HUDEP-2 (cell line): ENCODE measurements around the gene TNF.

ENCODE experiments used
- DNase-seq, 76 experiments: peaks; one replicate each; lab custom pipeline; 2025; ENCODE audit not compliant: unreplicated experiment in 76 of 76; lab: John Stamatoyannopoulos, UW

The TNF gene

DNA sequence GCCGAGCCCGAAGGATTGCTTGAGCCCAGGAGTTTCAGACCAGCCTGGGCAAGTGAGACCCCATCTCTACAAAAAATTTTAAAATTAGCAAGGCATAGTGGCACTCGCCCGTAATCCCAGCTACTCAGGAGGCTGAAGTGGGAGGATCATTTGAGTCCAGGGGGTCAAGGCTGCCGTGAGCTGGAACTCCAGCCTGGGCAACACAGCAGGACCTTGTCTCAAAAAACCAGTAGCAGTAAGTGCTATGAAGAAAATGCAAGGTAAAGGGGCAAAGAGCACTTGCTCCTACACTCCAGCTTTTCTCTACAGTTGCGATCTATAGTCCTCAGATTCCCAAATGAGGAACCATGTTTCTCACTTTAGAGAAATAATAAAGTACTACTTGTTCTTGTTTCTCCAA is 31.7 kb upstream of the TNF start:
- DNase-seq = no peak

DNA sequence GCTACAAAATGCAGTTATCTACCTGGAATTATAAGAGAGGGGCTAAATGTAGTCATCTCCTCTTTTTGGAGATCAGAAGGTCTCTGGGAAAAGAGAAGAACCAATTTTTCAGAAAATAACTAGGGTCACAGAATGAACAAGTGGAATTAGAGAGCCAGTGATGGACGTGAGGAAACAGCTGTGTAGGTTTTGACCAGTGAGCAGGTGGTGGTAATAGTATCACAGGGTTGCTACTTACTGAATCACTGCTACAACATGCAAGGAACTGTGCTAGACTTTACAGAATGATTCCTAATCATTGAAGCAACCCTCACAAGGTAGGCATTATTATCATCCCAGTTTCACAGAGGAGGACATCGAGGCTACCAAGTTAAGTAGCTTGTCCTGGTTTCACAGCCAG is 30.7 kb upstream of the TNF start:
- no peak for DNase-seq

GRCh38 chr6:31545291-31545690 is 30.1 kb upstream of the TNF start:
- no peak for DNase-seq

GRCh38 chr6:31546339-31546957 is 28.9 kb upstream of the TNF start, which contains the start of gene ATP6V1G2:
ATP6V1G2 (minus strand) TSS chr6:31546608; CDS start chr6:31546559, 49 bp downstream.
- peak in 74 of 76 experiments; percentile 38 to 92 (median 80) for DNase-seq

- DNase-seq = peak in 75 of 76 experiments; percentile 38 to 98 (median 94)
These were observed 28.2 kb upstream of the TNF start, which contains the start of gene NFKBIL1 for GRCh38 chr6:31546958-31547726. NFKBIL1 (plus strand) TSS chr6:31547608; CDS start chr6:31547695, 87 bp downstream.

DNA sequence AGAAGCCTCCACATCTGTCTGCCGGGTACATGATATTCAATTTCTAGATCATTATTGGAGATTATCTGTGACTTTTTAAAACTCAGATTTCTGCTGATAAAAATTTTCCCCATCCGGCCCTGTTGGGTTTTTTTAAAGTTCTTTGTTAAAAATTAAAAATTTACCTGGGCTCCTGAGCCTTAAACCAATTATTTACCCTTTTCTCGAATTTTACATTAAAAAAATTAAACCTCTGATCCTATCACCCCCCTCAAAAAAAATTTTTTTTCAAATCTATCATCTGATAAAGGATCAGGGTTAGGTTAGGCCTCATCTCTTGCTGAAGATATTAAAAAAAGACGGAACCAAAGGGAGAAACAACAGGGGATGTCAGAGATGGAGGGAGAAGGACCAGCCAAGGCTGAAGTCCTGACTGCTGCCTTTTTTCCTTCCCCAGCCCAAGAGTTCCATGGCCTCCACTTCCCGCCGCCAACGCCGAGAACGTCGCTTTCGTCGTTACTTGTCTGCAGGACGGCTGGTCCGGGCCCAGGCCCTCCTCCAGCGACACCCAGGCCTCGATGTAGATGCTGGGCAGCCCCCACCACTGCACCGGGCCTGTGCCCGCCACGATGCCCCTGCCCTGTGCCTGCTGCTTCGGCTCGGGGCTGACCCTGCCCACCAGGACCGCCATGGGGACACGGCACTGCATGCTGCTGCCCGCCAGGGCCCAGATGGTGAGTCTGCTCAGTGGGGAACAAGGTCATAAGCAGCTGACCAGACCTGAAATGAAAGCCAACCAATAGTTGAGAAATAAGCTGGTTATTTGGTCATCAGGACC is 27.4 kb upstream of the TNF start:
- DNase-seq = no peak

- no peak for DNase-seq
These were observed 26.9 kb upstream of the TNF start for GRCh38 chr6:31548544-31548873.

DNA sequence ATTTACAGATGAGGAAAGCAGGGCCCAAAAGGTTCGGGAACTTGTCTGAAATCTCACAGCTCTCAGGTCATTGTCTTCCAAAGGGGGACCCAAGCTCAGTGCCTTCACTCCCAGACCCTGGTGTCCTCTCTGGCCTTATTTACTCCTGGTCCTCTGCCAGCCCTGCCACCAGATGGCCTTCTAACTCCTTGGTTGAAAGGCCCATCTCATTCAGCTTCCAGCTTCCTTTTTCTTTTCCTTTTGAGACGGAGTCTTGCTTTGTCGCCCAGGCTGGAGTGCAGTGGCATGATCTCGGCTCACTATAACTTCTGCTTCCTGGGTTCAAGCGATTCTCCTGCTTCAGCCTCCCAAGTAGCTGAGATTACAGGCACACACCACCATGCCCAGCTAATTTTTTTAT is 24.0 kb upstream of the TNF start:
- DNase-seq = peak in 32 of 76 experiments; percentile 7 to 55 (median 34)

DNA sequence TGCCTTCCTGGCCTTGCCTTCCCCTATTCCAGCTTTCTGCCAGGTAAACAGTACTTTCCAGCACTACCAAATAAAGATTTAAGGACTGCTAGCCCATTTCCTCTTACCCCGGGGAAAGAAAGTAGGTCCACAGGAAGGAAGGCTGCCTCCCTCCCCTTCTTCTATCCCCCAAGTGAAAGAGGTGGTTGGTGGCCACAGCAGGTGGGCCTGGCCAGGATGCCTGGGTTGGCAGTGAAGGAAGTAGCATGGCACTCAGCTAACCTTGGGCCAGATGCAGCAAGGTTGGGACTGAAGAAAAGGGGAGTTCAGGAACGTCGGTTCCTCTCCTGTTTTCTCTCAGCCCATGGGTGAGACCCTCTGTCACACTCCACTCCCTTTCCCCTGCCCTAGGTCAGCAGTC is 19.1 kb upstream of the TNF start:
- no peak for DNase-seq

- no peak for DNase-seq
These were observed 17.7 kb upstream of the TNF start for GRCh38 chr6:31557443-31558317.

- no peak for DNase-seq
These were observed 17.1 kb upstream of the TNF start for GRCh38 chr6:31558318-31558625.

GRCh38 chr6:31558631-31559500 is 16.5 kb upstream of the TNF start:
- DNase-seq = no peak

- DNase-seq = no peak
These were observed 15.8 kb upstream of the TNF start for GRCh38 chr6:31559606-31559957.

- DNase-seq = no peak
These were observed 15.2 kb upstream of the TNF start for GRCh38 chr6:31559958-31560696.

DNA sequence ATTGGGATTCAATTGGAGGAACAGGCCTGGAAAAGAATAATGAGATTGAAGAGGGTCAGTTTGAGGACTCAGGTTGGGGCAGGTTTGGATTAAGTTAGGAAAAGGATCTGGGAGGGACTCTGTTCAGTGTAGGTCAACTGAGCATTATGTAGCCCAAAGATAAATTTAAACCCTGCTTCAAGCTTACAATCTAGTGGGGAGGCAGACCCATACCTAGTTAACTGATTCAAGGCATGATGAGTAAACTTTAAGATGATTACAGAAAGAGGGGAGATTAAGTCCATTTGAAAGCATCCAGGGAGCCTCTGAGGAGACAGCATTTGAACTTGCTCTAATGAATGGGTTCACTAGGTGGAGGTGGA is 14.7 kb upstream of the TNF start:
- no peak for DNase-seq

DNA sequence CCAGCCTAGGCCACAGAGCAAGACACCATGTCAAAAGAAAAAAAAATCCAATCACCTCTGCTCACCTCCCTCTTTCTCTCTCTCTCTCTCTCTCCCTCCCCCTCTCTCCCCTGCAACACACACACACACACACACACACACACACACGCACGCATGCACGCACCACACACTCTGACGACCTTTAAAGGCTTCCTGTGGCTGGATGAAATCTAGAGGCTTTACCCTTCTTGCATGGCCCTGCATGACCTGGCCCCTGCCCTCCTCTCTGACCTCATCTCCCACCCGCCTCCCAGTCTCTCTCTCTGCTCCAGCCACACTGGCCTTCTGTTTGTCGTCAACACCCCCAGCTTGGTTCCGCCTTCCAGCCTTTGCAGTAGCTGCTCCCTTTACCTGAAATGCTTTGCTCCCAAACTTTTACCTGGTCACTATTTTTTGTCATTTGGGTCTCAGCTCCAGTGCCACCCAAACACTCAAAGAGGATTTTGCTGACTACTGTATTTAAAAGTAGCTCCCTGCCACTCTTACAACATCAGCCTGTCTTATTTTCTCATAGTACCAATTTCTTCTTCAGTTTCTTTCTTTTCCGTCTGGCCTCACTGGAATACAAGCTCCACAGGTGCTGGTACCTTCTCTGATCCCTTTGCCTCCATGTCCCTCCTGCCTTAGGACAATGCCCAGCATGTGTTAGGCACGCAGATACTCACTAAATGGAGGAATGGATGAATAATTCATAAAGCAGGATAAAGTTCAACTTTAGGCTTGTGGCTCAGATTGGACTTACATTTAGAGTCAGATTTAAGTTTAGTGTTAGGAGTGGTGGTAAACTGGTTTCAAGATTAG is 7.6 kb upstream of the TNF start:
- no peak for DNase-seq

- DNase-seq = no peak
These were observed 6.8 kb upstream of the TNF start for GRCh38 chr6:31568537-31568961.

- DNase-seq = no peak
These were observed 5.4 kb upstream of the TNF start for GRCh38 chr6:31569861-31570536.
